PC-3 (cell line): ENCODE data around the gene SCGN. TPM values are rescaled to one million over a fixed set of nuclear protein-coding genes. Genes with fewer than 3 reads are reported as not detected.

Experiments used
- ATAC-seq: fragments of 200-7000 bp; cut with Tn5 transposase; 2 replicates; pipeline ENCODE4 v1.9.1; 2020; ENCODE audit warnings: mild to moderate bottlenecking, moderate library complexity
- BruUV-seq: library from RNA; stranded (reverse); fragments of 400-500 nt; replicated peaks from 2 replicates; lab custom pipeline; 2021; lab: Mats Ljungman, UMichigan
- CTCF ChIA-PET: fragments of 300-600 bp; sonication (Branson Sonifier 250); formaldehyde crosslinking; loops from one replicate; lab custom pipeline; 2022; ENCODE audit warnings: antibody characterized with exemption; lab: Charles Lee
- POLR2A ChIA-PET: fragments of 300-600 bp; sonication (Branson Sonifier 250); formaldehyde crosslinking; loops from one replicate; lab custom pipeline; 2022; ENCODE audit warnings: antibody characterized with exemption; ENCODE audit not compliant: unreplicated experiment; lab: Charles Lee
- DNase-seq: peaks from one replicate; pipeline ENCODE4 v3.0.0-alpha.2; 2015
- H2AFZ ChIP-seq: fragments of 300-600 bp; sonication (generic); 2 replicates; pipeline ENCODE4 v1.6.0; 2016; ENCODE audit warnings: antibody characterized with exemption, low read length
- H3F3A ChIP-seq: fragments of 300-600 bp; sonication (generic); one replicate; pipeline ENCODE4 v1.6.0; 2017; ENCODE audit warnings: antibody characterized with exemption, low read length, control low read depth, mild to moderate bottlenecking; ENCODE audit not compliant: unreplicated experiment
- H3K27ac ChIP-seq: fragments of 300-600 bp; sonication (generic); 2 replicates; pipeline ENCODE4 v1.5.1; 2016; ENCODE audit warnings: mild to moderate bottlenecking, low read length
- H3K27me3 ChIP-seq: fragments of 300-600 bp; sonication (generic); 2 replicates; pipeline ENCODE4 v1.6.1; 2016; ENCODE audit warnings: low read length, mixed read lengths
- H3K36me3 ChIP-seq: fragments of 300-600 bp; sonication (generic); 2 replicates; pipeline ENCODE4 v1.6.1; 2016; ENCODE audit warnings: low read depth, mixed run types, low read length, mixed read lengths
- H3K4me1 ChIP-seq: fragments of 300-600 bp; sonication (generic); 2 replicates; pipeline ENCODE4 v1.5.1; 2016; ENCODE audit warnings: low read length; ENCODE audit not compliant: insufficient read depth
- H3K4me2 ChIP-seq: fragments of 300-600 bp; sonication (generic); 2 replicates; pipeline ENCODE4 v1.6.0; 2016; ENCODE audit warnings: low read length
- H3K4me3 ChIP-seq: fragments of 300-600 bp; sonication (generic); 2 replicates; pipeline ENCODE4 v1.5.1; 2016; ENCODE audit warnings: mild to moderate bottlenecking, low read length, mixed read lengths
- H3K79me2 ChIP-seq: fragments of 300-600 bp; sonication (generic); 2 replicates; pipeline ENCODE4 v1.6.1; 2017; ENCODE audit warnings: low read length, mixed read lengths
- H3K9ac ChIP-seq: fragments of 300-600 bp; sonication (generic); 2 replicates; pipeline ENCODE4 v1.6.0; 2016; ENCODE audit warnings: mild to moderate bottlenecking, low read length
- H3K9me2 ChIP-seq: fragments of 300-600 bp; sonication (generic); replicated peaks from 2 replicates; pipeline ENCODE4 v1.6.1; 2016; ENCODE audit warnings: mixed run types, low read length, mixed read lengths
- H3K9me3 ChIP-seq: fragments of 300-600 bp; sonication (generic); 2 replicates; pipeline ENCODE4 v1.6.1; 2016; ENCODE audit warnings: low read length, mixed read lengths
- H4K20me1 ChIP-seq: fragments of 300-600 bp; sonication (generic); 2 replicates; pipeline ENCODE4 v1.6.1; 2016; ENCODE audit warnings: low read length, mixed read lengths
- EZH2 ChIP-seq: fragments of 300-600 bp; sonication (generic); IDR thresholded peaks from one replicate; pipeline ENCODE4 v1.6.1; 2017; ENCODE audit warnings: antibody characterized with exemption, mild to moderate bottlenecking, low read length; ENCODE audit not compliant: unreplicated experiment
- EZH2phosphoT487 ChIP-seq: fragments of 300-600 bp; sonication (generic); IDR thresholded peaks from 2 replicates; pipeline ENCODE4 v1.6.1; 2018; ENCODE audit warnings: mild to moderate bottlenecking, antibody characterized with exemption, low read length, borderline replicate concordance
- intact Hi-C: fragments of 100-400 bp; cut with micrococcal nuclease; formaldehyde crosslinking; loops from 2 replicates; pipeline ENCODE4 v1.9.0; 2023
- total RNA-seq: library from RNA; depleted of rRNA; stranded (reverse); fragments of >200 nt; gene quantifications from 2 replicates; pipeline ENCODE4 v1.2.3, GENCODE V29; 2014
- TF ChIP-seq, protein P1 (sequence below): fragments of 300-600 bp; sonication (generic); conservative IDR thresholded peaks from 2 replicates; pipeline ENCODE4 v1.5.1; 2017; ENCODE audit warnings: antibody characterized with exemption, low read depth, mild to moderate bottlenecking, low read length

Gene SCGN
- total RNA-seq, 1 experiment from 2014 or later = not detected

DNA sequence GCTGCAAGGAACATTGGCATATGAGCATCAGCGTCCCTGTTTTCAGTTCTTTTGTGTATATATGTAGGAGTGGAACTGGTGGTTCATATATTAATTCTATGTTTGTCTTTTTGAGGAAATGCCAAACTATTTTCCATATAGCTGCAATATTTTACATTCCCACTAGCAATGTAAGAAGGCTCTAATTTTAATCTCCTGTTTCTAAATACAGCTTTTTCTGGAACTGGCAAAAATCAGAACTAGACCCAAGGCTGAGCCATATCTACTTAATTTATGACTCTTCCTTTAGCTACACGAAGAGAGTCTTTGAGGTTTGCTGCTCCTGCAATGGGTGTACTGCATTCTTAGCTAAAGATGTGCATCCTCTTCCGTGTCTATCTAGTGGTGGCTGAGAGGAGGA, 52.0 kb downstream of the SCGN start:
- BruUV-seq = no TSS peak
- no peak overlapping the region for H3K9ac ChIP-seq
- ATAC-seq (no peak), DNase-seq (no peak)
- H3K4me2 ChIP-seq = no peak overlapping the region
- intact Hi-C loops = no loop called here
- H3K9me3 ChIP-seq = no peaks in the 10 kb centered on the region
- no peaks in the 10 kb centered on the region for H3K4me1 ChIP-seq
- no peaks in the 10 kb centered on the region for H3K79me2 ChIP-seq
- no peak overlapping the region for H2AFZ ChIP-seq
- CTCF ChIA-PET = no interaction called here
- POLR2A ChIA-PET = no interaction called here
- TF ChIP-seq, protein P1, sequence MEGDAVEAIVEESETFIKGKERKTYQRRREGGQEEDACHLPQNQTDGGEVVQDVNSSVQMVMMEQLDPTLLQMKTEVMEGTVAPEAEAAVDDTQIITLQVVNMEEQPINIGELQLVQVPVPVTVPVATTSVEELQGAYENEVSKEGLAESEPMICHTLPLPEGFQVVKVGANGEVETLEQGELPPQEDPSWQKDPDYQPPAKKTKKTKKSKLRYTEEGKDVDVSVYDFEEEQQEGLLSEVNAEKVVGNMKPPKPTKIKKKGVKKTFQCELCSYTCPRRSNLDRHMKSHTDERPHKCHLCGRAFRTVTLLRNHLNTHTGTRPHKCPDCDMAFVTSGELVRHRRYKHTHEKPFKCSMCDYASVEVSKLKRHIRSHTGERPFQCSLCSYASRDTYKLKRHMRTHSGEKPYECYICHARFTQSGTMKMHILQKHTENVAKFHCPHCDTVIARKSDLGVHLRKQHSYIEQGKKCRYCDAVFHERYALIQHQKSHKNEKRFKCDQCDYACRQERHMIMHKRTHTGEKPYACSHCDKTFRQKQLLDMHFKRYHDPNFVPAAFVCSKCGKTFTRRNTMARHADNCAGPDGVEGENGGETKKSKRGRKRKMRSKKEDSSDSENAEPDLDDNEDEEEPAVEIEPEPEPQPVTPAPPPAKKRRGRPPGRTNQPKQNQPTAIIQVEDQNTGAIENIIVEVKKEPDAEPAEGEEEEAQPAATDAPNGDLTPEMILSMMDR = no peak
- TF ChIP-seq EZH2 (no peak), EZH2phosphoT487 (no peak)
- peaks cover 42% of the 10 kb centered on the region for H3K27me3 ChIP-seq
- no peak overlapping the region for H3K27ac ChIP-seq
- no peaks in the 10 kb centered on the region for H4K20me1 ChIP-seq
- H3K9me2 ChIP-seq = no peaks in the 10 kb centered on the region
- H3F3A ChIP-seq = no peaks in the 10 kb centered on the region
- no peaks in the 10 kb centered on the region for H3K36me3 ChIP-seq
- no peak overlapping the region for H3K4me3 ChIP-seq

DNA sequence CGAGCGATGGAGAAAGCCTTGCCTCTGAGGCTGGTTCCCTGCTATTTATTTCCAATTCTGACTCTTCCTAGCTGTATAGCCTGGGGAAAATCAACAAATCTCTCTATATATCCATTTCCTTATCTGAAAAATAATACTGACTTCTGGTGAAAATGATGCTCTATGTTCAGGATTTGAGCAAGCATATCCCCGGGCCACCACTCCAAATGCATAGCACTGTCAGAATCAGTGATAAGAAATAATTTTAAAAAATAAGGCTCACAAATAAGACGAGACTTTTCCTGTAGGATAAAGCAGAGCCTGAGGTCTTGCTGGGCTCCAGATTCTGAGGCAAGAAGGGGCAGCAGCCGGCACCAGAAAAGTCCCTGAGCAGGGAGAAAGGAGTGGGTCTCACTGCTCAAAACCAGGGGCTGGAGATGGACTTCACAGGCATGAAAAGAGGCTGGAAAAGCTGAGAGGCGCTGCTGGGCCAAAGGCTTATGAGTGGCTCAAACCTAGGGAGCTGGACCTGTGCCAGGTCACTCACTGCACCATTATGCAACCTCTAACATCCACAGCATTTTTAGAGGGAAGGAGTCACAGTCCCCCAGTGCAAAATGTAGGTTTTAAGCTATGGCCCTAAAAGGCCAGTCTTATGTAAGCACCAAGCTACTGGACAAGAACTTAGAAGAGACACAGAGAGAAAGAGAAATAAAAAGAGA, 54.4 kb downstream of the SCGN start:
- Histone ChIP-seq H3K27ac (no peak overlapping the region), H3K27me3 (peaks cover 37% of the 10 kb centered on the region), H3K9me2 (no peaks in the 10 kb centered on the region), H3K4me3 (no peak overlapping the region), H2AFZ (no peak overlapping the region), H3K36me3 (no peaks in the 10 kb centered on the region), H3K4me2 (no peak overlapping the region), H3F3A (no peaks in the 10 kb centered on the region), H4K20me1 (no peaks in the 10 kb centered on the region), H3K9me3 (no peaks in the 10 kb centered on the region), H3K4me1 (no peaks in the 10 kb centered on the region), H3K9ac (no peak overlapping the region), H3K79me2 (no peaks in the 10 kb centered on the region)
- ChIA-PET CTCF (no interaction called here), POLR2A (no interaction called here)
- no peak for TF ChIP-seq EZH2
- TF ChIP-seq, protein P1 = no peak
- TF ChIP-seq EZH2phosphoT487 = no peak
- peak; percentile 14 for DNase-seq
- no TSS peak for BruUV-seq
- ATAC-seq = no peak
- intact Hi-C loops = no loop called here

DNA sequence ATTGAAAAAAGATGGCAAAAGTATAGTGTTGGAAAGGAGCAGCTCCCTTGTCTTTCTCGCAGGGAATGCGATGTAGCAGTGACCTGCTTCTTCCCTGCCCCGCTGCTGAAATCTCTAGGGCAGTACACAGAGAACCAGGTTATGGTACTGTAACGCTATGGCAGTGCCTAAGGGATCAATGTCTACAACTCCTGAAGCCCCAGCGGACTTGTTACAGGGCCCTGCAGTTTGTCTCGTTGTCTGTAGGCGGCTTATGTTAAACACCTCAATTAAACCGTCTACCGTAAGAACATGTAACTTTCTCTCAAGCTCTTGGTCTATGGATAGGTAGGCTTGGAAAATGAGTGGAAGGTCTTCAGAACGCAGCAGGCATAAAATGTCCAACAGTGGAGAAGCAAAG, 57.7 kb downstream of the SCGN start:
- H3K9me2 ChIP-seq = no peaks in the 10 kb centered on the region
- intact Hi-C loops = no loop called here
- no peak overlapping the region for H3K9ac ChIP-seq
- no peaks in the 10 kb centered on the region for H3K9me3 ChIP-seq
- no peak overlapping the region for H3K4me2 ChIP-seq
- no peaks in the 10 kb centered on the region for H3F3A ChIP-seq
- DNase-seq (no peak), ATAC-seq (no peak)
- no peaks in the 10 kb centered on the region for H3K4me1 ChIP-seq
- no peaks in the 10 kb centered on the region for H4K20me1 ChIP-seq
- no peaks in the 10 kb centered on the region for H3K79me2 ChIP-seq
- TF ChIP-seq EZH2phosphoT487 (no peak), EZH2 (no peak)
- TF ChIP-seq, protein P1 = no peak
- no peak overlapping the region for H3K4me3 ChIP-seq
- H3K27me3 ChIP-seq = peaks cover 30% of the 10 kb centered on the region
- no TSS peak for BruUV-seq
- H3K27ac ChIP-seq = no peak overlapping the region
- no peaks in the 10 kb centered on the region for H3K36me3 ChIP-seq
- CTCF ChIA-PET = no interaction called here
- POLR2A ChIA-PET = no interaction called here
- H2AFZ ChIP-seq = no peak overlapping the region
